Measurements from ENCODE around the gene XPO4.

The XPO4 gene

GRCh38 chr13:20921572-20921971 lies 19.0 kb upstream of the XPO4 start:
- no peak for TF ChIP-seq FOXP2 (optimal IDR thresholded peaks at IDR 0.05; ENCODE audit: borderline replicate concordance, extremely low read depth, extremely low read length, insufficient read depth)

DNA sequence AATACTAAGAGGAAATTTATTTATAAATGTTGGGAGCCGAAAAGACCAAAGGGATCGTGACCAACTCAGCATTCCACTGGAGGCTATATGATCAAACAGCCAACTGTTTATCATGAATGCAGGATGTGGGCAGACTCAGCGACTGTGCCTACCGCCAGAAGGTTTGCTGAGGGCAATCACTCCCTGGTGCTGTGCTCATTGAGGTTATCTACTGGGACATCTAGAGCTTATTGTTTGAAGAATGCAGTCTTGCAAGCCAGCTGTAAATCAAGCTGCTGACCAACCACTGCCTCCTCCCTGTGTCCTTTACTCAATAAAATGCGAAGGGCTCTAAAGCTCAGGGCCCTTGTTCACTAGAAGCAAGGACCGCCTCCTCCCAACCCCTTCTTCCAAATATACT lies 8.5 kb upstream of the XPO4 start:
- TF ChIP-seq POLR2AphosphoS5 (IDR thresholded peaks at IDR 0.05; ENCODE audit: low read depth, low read length) = no peak
- no peak for TF ChIP-seq TAF1 (IDR thresholded peaks at IDR 0.05; ENCODE audit: borderline replicate concordance, insufficient read depth, low read length)
- TF ChIP-seq SIN3A (IDR thresholded peaks at IDR 0.05; ENCODE audit: borderline replicate concordance, insufficient read depth, low read length) = no peak
- no peak for TF ChIP-seq FOXP2 (optimal IDR thresholded peaks at IDR 0.05; ENCODE audit: borderline replicate concordance, extremely low read depth, extremely low read length, insufficient read depth)
- TF ChIP-seq REST (IDR thresholded peaks at IDR 0.05; ENCODE audit: insufficient read depth in 1 of 2, low read depth in 2 of 2, low read length in 2 of 2) = no peak

DNA sequence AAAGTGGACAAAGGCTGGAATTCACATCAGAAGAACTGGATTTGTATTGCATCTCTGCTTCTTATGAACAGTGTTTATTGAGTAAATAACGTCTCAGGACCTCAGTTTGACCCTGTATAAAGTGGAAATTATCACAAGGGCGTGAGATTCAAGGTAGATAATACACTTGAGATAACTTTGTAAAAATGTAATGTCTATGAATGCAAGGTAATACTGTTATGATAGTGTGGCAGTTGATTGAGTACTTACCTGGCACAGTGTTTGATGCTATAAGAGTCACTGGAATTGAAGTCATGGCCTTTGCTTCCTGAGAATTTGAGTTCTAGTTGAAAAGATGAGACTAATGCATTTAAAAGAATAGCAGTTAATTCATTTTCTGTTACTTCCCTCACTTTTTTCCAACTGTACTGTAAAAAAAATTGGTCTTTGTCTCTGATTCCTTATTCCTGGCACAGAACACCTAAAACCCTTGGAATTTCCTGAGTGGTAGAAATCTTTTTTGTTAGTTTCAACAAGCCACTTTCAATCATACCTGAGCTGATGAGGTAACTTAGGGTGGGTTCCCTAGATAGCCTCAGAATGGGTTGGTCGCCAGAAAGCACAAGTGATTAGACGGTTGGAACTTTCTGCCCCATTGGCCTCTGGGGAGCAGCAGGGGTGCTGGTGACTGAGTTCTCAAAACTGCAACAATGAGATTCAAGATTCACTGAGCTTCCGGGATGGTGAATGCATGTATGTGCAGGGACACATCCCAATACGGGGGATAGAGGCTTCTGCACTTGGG lies 6.4 kb upstream of the XPO4 start:
- TF ChIP-seq TAF1 (IDR thresholded peaks at IDR 0.05; ENCODE audit: borderline replicate concordance, insufficient read depth, low read length) (no peak), SIN3A (IDR thresholded peaks at IDR 0.05; ENCODE audit: borderline replicate concordance, insufficient read depth, low read length) (no peak), REST (IDR thresholded peaks at IDR 0.05; ENCODE audit: insufficient read depth in 1 of 2, low read depth in 2 of 2, low read length in 2 of 2) (no peak), POLR2AphosphoS5 (IDR thresholded peaks at IDR 0.05; ENCODE audit: low read depth, low read length) (no peak), FOXP2 (optimal IDR thresholded peaks at IDR 0.05; ENCODE audit: borderline replicate concordance, extremely low read depth, extremely low read length, insufficient read depth) (no peak)

GRCh38 chr13:20904908-20905307 lies 2.4 kb upstream of the XPO4 start:
- no peak for TF ChIP-seq REST (IDR thresholded peaks at IDR 0.05; ENCODE audit: insufficient read depth in 1 of 2, low read depth in 2 of 2, low read length in 2 of 2)
- TF ChIP-seq FOXP2 (optimal IDR thresholded peaks at IDR 0.05; ENCODE audit: borderline replicate concordance, extremely low read depth, extremely low read length, insufficient read depth) = no peak
- TF ChIP-seq POLR2AphosphoS5 (IDR thresholded peaks at IDR 0.05; ENCODE audit: low read depth, low read length) = no peak
- no peak for TF ChIP-seq SIN3A (IDR thresholded peaks at IDR 0.05; ENCODE audit: borderline replicate concordance, insufficient read depth, low read length)

GRCh38 chr13:20903164-20903475 lies 574 bp upstream of the XPO4 start:
- TF ChIP-seq FOXP2 (optimal IDR thresholded peaks at IDR 0.05; ENCODE audit: borderline replicate concordance, extremely low read depth, extremely low read length, insufficient read depth) (no peak), TAF1 (IDR thresholded peaks at IDR 0.05; ENCODE audit: borderline replicate concordance, insufficient read depth, low read length) (no peak), REST (IDR thresholded peaks at IDR 0.05; ENCODE audit: insufficient read depth in 1 of 2, low read depth in 2 of 2, low read length in 2 of 2) (no peak), POLR2AphosphoS5 (IDR thresholded peaks at IDR 0.05; ENCODE audit: low read depth, low read length) (no peak), SIN3A (IDR thresholded peaks at IDR 0.05; ENCODE audit: borderline replicate concordance, insufficient read depth, low read length) (no peak)
